Suppressor macrophage treated with lipopolysaccharide for 4 hours (primary cell): ENCODE measurements around the gene ASIP.

Experiments used
- DNase-seq: peaks from one replicate; pipeline ENCODE4 v3.0.0-alpha.2; 2020

The ASIP gene

DNA sequence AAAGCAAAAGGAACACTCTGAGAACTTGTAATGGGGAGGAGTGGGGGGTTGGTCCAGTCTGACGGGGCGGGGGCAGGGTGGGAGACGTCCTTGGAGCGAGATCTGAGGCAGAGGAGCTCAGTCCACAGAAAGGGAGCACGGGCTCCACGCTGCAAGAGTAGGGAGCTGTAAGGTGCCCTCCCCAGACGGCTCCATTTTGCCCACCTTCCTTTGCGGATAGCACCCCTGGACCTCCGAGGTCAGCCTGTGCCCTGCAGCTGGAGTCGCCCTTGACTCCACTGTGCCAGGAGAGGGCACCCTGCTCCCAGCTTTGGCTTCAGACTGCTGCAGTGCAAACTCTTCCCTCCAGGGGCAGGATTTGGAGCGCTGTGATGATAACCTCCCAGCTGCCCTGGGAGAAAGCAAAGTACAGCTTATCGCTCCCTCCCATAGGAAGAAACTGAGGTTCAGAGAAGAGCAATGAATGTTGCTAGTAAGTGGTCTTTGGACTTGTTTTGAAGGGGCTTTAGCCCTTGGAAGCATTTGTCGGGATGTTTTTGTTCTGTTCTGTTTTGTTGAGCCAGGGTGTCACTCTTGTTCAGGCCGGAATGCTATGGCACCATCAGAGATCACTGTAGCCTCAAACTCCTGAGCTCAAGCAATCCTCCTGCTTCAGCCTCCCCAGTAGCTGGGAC lies 71.5 kb downstream of the ASIP start:
- DNase-seq: peak; percentile 93

DNA sequence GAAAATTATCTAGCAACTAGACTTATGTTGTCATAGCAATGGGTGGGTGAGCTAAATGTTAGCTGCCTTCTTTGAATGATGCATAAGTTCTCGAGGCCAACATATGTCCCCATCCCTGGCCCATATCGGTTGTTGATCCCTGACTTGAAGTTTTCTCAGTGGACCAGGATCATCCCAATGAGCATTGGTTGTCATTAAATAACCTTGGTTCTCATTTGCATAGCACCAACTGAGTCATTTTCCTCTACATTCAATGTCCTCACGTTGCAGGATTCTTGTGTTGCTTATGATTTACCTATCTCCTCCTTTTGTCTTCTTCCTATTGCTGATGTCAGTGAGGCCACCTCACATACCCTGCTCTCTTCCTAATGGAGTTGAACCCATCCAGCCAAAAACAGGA lies 74.0 kb downstream of the ASIP start:
- no peak for DNase-seq

DNA sequence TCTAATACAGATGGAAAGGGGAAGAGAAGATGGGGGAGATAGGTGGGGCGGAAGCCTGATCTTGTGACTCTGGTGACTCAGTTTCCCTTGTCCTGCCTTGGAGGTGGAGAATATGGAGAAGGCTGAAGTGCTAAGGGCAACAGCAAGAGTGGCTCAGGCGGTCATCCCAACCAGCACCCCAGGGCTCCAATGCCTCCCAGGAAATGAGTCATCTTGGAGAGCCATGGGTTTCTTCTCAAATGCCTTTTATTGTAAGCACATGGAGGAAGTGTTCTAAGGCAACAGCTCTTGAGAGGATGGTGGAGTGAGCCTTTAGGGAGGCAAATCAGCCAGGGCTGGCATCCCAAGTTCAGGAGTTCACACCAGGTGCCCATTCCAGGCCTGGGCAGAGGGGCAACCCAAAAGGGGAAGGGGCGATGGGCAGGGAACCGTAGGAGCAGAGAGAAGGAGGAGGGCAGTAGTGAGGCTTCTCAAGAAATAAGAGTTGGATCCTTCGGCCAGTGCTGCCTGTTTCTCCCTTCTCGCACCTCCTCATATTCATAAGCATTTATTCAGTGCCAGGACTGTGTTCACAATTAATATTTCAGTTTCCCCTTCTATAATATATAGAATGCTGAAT lies 75.1 kb downstream of the ASIP start:
- peak; percentile 59 for DNase-seq
